ENCODE results near the gene BLZF1.

DNA sequence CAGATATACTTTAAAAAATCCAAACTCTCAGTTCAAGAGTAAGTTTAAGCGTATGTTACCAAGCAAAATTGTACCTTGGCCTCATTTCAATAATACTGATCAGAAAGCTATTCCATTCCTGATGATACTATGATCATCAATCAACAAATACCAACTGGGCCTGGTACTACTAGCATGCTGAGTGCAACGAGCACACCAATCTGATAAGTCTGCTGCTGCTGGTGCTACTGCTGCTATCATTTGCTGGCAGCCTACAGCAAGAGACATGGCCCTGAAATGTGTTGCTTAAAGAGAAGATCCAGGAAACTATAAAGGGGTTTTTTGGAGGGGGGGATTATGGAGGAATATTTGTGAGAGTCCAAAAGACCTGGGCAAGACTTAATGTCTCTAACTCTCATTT, 40.1 kb upstream of the BLZF1 start:
- TF ChIP-seq, protein P1, sequence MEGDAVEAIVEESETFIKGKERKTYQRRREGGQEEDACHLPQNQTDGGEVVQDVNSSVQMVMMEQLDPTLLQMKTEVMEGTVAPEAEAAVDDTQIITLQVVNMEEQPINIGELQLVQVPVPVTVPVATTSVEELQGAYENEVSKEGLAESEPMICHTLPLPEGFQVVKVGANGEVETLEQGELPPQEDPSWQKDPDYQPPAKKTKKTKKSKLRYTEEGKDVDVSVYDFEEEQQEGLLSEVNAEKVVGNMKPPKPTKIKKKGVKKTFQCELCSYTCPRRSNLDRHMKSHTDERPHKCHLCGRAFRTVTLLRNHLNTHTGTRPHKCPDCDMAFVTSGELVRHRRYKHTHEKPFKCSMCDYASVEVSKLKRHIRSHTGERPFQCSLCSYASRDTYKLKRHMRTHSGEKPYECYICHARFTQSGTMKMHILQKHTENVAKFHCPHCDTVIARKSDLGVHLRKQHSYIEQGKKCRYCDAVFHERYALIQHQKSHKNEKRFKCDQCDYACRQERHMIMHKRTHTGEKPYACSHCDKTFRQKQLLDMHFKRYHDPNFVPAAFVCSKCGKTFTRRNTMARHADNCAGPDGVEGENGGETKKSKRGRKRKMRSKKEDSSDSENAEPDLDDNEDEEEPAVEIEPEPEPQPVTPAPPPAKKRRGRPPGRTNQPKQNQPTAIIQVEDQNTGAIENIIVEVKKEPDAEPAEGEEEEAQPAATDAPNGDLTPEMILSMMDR (IDR thresholded peaks at IDR 0.05; ENCODE audit: low read depth, low read length) = no peak
- TF ChIP-seq, protein P2, sequence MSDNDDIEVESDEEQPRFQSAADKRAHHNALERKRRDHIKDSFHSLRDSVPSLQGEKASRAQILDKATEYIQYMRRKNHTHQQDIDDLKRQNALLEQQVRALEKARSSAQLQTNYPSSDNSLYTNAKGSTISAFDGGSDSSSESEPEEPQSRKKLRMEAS (IDR thresholded peaks at IDR 0.05; ENCODE audit: low read depth, low read length) = no peak
- TF ChIP-seq POLR2A (IDR thresholded peaks at IDR 0.05; ENCODE audit: extremely low read depth, insufficient read length) (no peak), MYC (IDR thresholded peaks at IDR 0.05; ENCODE audit: low read depth, low read length) (no peak)

Measured in NB4 (cell line).